HEK293 (cell line): ENCODE data around the gene FAM174B.

Experiments
- KLF9 ChIP-seq: fragments of 450-650 bp; formaldehyde crosslinking; IDR thresholded peaks from 2 replicates; pipeline ENCODE4 v1.5.1; 2016; ENCODE audit warnings: missing biosample characterization, missing genetic modification characterization, low read depth
- REST ChIP-seq: fragments of 450-650 bp; formaldehyde crosslinking; IDR thresholded peaks from 2 replicates; pipeline ENCODE4 v1.5.1; 2016; ENCODE audit warnings: missing biosample characterization, missing genetic modification characterization
- YY1 ChIP-seq: fragments of 450-650 bp; formaldehyde crosslinking; IDR thresholded peaks from 2 replicates; pipeline ENCODE4 v1.5.1; 2018; ENCODE audit warnings: missing biosample characterization, missing genetic modification characterization
- ZNF155 ChIP-seq: fragments of 450-650 bp; formaldehyde crosslinking; IDR thresholded peaks from 2 replicates; pipeline ENCODE4 v1.5.1; 2016; ENCODE audit warnings: missing biosample characterization, missing genetic modification characterization
- ZNF24 ChIP-seq: fragments of 450-650 bp; formaldehyde crosslinking; IDR thresholded peaks from 2 replicates; pipeline ENCODE4 v1.5.1; 2016; ENCODE audit warnings: missing biosample characterization, missing genetic modification characterization
- ZNF600 ChIP-seq: fragments of 450-650 bp; formaldehyde crosslinking; IDR thresholded peaks from 2 replicates; pipeline ENCODE4 v1.5.1; 2016; ENCODE audit warnings: missing biosample characterization, missing genetic modification characterization
- ZSCAN18 ChIP-seq: fragments of 450-650 bp; formaldehyde crosslinking; IDR thresholded peaks from 2 replicates; pipeline ENCODE4 v1.5.1; 2016; ENCODE audit warnings: missing biosample characterization, missing genetic modification characterization
- TF ChIP-seq, protein P1 (sequence below): fragments of 450-650 bp; formaldehyde crosslinking; IDR thresholded peaks from 2 replicates; pipeline ENCODE4 v1.5.1; 2016; ENCODE audit warnings: missing biosample characterization, missing genetic modification characterization
- TF ChIP-seq, protein P2 (sequence below): fragments of 450-650 bp; formaldehyde crosslinking; IDR thresholded peaks from 2 replicates; pipeline ENCODE4 v1.5.1; 2016; ENCODE audit warnings: missing biosample characterization, missing genetic modification characterization
- TF ChIP-seq, protein P3 (sequence below): fragments of 450-650 bp; formaldehyde crosslinking; IDR thresholded peaks from 2 replicates; pipeline ENCODE4 v1.5.1; 2017; ENCODE audit warnings: missing biosample characterization, missing genetic modification characterization
- TF ChIP-seq, protein P4 (sequence below): fragments of 450-650 bp; formaldehyde crosslinking; conservative IDR thresholded peaks from 2 replicates; pipeline ENCODE4 v1.5.1; 2016; ENCODE audit warnings: low read depth, missing biosample characterization, missing genetic modification characterization

GRCh38 chr15:92614301-92614700, 41.3 kb downstream of the FAM174B start:
- TF ChIP-seq ZSCAN18 (tag by site-specific recombination) (no peak), ZNF600 (tag by site-specific recombination) (no peak), ZNF155 (tag by site-specific recombination) (no peak), YY1 (tag by site-specific recombination) (no peak), ZNF24 (tag by site-specific recombination) (no peak), KLF9 (tag by site-specific recombination) (no peak), REST (tag by site-specific recombination) (no peak)
- TF ChIP-seq, protein P1, sequence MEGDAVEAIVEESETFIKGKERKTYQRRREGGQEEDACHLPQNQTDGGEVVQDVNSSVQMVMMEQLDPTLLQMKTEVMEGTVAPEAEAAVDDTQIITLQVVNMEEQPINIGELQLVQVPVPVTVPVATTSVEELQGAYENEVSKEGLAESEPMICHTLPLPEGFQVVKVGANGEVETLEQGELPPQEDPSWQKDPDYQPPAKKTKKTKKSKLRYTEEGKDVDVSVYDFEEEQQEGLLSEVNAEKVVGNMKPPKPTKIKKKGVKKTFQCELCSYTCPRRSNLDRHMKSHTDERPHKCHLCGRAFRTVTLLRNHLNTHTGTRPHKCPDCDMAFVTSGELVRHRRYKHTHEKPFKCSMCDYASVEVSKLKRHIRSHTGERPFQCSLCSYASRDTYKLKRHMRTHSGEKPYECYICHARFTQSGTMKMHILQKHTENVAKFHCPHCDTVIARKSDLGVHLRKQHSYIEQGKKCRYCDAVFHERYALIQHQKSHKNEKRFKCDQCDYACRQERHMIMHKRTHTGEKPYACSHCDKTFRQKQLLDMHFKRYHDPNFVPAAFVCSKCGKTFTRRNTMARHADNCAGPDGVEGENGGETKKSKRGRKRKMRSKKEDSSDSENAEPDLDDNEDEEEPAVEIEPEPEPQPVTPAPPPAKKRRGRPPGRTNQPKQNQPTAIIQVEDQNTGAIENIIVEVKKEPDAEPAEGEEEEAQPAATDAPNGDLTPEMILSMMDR, result no peak
- TF ChIP-seq, protein P2, sequence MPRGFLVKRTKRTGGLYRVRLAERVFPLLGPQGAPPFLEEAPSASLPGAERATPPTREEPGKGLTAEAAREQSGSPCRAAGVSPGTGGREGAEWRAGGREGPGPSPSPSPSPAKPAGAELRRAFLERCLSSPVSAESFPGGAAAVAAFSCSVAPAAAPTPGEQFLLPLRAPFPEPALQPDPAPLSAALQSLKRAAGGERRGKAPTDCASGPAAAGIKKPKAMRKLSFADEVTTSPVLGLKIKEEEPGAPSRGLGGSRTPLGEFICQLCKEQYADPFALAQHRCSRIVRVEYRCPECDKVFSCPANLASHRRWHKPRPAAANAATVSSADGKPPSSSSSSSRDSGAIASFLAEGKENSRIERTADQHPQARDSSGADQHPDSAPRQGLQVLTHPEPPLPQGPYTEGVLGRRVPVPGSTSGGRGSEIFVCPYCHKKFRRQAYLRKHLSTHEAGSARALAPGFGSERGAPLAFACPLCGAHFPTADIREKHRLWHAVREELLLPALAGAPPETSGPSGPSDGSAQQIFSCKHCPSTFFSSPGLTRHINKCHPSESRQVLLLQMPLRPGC (tag by site-specific recombination), result no peak
- TF ChIP-seq, protein P3, sequence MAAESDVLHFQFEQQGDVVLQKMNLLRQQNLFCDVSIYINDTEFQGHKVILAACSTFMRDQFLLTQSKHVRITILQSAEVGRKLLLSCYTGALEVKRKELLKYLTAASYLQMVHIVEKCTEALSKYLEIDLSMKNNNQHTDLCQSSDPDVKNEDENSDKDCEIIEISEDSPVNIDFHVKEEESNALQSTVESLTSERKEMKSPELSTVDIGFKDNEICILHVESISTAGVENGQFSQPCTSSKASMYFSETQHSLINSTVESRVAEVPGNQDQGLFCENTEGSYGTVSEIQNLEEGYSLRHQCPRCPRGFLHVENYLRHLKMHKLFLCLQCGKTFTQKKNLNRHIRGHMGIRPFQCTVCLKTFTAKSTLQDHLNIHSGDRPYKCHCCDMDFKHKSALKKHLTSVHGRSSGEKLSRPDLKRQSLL, result no peak
- TF ChIP-seq, protein P4, sequence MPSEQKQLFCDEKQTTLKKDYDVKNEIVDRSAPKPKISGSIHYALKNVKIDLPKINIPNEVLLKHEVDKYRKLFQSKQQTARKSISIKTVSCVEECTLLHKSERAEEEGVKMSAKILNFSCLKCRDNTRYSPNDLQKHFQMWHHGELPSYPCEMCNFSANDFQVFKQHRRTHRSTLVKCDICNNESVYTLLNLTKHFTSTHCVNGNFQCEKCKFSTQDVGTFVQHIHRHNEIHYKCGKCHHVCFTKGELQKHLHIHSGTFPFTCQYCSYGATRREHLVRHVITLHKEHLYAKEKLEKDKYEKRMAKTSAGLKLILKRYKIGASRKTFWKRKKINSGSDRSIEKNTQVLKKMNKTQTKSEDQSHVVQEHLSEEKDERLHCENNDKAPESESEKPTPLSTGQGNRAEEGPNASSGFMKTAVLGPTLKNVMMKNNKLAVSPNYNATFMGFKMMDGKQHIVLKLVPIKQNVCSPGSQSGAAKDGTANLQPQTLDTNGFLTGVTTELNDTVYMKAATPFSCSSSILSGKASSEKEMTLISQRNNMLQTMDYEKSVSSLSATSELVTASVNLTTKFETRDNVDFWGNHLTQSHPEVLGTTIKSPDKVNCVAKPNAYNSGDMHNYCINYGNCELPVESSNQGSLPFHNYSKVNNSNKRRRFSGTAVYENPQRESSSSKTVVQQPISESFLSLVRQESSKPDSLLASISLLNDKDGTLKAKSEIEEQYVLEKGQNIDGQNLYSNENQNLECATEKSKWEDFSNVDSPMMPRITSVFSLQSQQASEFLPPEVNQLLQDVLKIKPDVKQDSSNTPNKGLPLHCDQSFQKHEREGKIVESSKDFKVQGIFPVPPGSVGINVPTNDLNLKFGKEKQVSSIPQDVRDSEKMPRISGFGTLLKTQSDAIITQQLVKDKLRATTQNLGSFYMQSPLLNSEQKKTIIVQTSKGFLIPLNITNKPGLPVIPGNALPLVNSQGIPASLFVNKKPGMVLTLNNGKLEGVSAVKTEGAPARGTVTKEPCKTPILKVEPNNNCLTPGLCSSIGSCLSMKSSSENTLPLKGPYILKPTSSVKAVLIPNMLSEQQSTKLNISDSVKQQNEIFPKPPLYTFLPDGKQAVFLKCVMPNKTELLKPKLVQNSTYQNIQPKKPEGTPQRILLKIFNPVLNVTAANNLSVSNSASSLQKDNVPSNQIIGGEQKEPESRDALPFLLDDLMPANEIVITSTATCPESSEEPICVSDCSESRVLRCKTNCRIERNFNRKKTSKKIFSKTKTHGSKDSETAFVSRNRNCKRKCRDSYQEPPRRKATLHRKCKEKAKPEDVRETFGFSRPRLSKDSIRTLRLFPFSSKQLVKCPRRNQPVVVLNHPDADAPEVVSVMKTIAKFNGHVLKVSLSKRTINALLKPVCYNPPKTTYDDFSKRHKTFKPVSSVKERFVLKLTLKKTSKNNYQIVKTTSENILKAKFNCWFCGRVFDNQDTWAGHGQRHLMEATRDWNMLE, result no peak
